ENCODE data around the gene ZNF213.

Gene ZNF213

DNA sequence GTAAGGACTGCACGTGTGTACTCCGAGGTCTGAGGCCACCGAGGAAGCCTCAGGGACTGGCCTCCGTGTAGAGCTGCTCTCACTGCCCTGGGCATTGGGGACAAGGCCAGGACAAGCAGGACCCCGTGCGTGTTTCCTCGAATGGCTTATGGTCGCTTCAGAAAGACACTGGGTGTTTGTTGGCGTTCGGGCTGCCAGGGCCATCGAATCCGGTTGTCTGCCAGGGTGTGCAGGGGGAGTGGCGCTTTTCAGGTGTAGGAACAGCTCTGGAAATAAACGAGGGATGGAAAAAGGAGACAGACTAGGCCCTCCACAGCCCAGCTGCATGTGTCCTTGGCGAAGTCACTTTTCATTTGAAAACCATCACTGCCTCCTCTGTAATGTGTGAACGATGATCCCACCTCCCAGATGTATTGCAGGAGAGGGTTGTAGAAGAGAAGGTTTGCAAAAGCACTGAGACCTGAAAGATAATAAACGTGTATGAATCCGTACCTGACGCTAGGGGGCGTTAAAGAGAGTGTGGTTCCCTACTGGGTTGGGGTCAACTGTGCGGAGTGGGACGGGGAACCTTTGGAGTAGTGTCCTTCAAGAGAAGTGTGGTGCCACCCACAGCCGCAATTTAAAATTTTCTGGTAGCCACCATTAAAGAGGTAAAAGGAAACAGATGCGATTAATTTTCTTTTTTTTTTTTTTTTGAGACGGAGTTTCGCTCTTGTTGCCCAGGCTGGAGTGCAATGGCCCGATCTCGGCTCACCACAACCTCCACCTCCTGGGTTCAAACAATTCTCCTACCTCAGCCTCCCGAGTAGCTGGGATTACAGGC is 33.6 kb upstream of the ZNF213 start:
- DNase-seq (ENCODE audit: low spot score): peak; percentile 76

DNA sequence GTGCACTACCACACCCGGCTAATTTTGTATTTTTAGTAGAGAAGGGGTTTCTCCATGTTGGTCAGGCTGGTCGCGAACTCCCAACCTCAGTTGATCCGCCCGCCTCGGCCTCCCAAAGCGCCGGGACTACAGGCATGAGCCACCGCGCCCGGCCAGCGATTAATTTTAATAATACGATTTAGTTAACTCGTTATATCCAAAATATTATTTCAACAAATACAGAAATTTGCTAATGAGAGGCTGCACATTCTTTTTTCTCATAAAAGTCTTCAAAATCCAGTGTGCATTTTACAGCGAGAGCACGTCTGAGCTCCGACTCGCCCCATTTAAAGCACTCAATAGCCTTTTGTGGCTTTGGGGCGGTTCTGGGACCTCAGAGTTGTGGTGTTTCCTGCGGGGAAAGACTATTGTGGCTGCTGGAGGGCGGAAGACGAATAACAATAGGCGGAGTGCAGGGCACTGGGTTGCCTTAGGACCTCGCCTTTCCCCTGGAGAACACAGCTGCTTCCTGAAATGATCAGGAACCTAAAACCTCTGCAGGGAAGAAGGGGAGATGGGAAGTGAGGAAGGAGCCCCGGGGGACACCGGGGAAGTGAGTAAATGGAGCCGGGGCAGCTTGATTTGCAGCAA is 32.9 kb upstream of the ZNF213 start:
- no peak for DNase-seq (ENCODE audit: low spot score)

GRCh38 chr16:3106205-3106928 is 28.5 kb upstream of the ZNF213 start:
- DNase-seq (ENCODE audit: low spot score): peak; percentile 91

DNA sequence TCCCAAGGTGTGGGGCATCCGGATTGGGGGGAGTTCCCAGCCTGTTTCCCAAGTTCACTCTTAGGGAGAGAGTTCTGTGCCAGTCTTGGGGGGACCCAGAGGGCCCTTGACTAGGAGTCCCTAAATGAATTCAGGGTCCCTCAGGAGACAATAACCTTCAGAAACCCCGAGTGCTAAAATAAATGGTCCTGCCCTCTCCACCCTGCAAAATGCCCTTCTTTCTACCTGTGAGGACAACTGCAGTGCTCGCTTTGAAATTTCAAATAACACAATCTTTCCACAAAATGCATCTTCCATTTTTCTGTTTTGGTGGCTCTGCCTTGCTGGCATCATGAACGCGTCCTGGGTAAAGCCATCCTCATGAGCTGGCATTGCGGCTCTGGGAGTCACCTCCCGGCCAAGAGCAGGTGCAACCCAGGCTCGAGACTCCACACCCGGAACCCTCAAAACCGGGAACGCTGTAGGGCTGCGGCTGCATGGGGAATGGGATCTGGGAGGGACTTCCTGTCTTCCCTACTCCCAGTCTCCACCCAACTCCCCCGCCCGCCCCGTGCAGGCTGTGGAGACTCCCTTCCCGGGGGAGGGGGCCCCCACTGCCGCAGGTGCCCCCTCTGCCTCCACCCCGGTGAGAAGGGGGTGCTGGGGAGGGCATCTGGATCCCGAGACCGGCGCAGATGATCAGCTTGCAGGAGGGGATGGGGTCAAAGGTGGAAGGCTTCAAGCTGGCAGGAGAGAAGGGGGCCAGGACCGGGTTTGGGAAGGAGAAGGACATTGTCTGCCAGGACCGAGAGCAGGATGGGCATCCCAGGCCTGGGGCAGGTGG is 22.6 kb upstream of the ZNF213 start, which contains the start of gene ZNF205:
Gene ZNF205 (plus strand): TSS at position 529 of the 823 bp plus-strand sequence. CDS start 845 bp downstream, outside the sequence.
- DNase-seq (ENCODE audit: low spot score): peak; percentile 93

DNA sequence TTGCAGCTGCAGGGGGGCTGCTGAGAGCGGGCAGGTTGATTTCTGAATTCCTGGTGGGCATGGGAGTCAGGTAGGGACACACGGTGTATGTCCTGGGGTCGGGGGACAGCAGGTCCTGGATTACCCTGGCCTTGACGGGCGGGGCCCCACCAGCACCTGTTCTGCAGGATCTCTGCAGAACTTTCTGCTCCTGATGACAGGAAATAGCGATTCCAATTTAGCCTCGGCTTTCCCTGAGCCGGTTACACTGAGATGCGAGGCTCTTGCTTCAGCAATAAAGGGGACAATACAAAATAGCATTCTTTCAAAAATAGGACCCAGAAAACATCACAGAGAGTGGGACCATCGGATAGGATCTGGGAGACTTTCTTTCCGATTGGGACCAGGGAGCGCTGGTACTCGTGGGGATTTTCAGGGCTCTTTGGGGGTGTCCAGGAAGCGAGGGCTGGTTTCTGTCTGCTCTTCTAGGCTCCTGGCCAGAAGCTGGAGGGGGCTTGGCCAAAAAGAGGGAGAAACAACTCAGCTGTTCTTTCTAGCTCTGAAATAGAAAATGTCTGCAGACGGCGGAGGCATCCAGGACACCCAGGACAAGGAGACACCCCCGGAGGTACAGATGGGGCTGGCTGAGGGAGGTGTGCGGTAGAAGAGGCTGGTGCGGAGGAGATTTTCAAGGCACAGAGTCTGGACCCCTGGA is 21.8 kb upstream of the ZNF213 start:
- DNase-seq (ENCODE audit: low spot score): no peak

DNA sequence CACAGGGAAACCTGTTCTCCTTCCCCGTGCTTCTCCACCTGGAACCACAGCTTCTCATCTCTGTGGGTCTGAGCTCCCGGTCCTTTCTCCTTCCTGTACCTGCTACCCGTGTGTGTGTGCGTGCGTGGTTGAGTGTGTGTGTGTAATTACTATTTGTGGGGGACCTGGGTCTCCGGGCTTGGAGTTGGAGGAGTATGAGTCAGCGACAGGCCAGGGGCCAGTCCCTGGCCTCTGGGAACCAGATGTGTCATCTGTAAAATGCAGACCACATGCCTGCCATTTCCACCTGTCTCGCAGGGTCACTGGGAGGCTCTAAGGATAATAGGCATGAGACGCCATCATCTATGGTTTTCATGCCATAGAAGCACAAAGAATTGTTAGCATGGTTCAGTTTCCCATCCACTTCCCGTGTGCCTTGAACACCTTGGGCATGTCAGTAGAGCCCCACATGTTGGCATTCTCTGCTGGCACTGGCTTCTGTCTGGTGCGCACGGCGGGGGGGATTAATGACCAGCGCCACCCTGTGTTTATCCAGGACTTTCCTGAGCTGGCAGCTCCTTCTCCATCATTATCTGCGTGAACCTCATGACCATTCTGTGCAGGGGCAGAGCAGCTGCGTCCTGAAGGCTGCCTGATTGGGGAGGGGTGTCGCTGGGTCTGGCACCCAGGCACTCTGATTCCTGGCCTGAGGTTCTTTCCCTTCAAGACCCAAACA is 20.9 kb upstream of the ZNF213 start:
- DNase-seq (ENCODE audit: low spot score): no peak

DNA sequence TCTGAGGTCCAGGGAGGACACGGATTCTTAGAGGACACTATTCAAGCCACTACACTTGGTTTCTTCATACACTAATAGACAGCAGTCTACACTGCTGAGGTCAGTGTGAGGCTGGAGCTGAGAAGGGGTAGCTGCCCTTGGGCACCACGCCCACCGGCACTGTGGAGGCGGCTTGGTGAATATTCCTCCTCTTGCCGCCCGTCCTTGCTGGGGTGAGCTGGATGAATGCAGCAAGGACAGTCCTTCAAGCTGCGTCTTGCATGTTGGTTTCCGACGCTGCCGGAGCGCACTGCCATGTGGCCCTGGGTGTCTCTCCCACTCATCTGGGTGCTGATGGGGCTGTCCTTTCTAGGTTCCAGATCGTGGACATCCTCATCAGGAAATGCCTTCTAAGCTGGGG is 19.8 kb upstream of the ZNF213 start:
- DNase-seq (ENCODE audit: low spot score): no peak

GRCh38 chr16:3115561-3115960 is 19.3 kb upstream of the ZNF213 start:
- no peak for DNase-seq (ENCODE audit: low spot score)

DNA sequence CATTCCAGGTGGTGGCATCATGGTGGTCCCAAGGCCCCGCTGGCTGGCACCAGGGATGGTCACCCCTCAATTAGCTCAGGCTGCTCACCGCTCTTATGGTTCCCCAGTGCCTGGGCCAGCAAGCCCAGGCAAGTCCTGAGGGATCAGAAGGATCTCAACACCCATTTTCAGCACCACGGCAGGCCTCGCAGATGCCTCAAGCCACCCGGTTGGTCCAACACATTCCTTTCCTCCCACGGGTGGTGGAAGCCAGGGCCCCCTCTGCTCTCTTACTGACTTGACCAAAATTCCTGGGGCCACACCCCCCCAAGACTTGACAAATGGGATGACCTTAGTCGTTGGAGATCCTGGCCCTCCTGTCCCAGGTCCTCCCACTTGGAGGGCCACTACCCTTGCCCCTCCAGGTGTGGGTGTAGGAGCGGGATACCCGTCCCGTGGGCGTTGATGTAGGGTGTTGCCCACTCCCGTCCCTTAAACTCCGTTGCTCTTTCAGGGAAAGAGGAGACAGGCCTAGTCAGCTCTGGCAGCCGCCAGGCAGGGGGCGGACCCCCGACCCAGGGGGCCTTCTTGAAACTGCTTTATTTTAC is 16.5 kb upstream of the ZNF213 start:
- DNase-seq (ENCODE audit: low spot score): no peak

GRCh38 chr16:3118846-3119245 is 16.0 kb upstream of the ZNF213 start:
- DNase-seq (ENCODE audit: low spot score): no peak

DNA sequence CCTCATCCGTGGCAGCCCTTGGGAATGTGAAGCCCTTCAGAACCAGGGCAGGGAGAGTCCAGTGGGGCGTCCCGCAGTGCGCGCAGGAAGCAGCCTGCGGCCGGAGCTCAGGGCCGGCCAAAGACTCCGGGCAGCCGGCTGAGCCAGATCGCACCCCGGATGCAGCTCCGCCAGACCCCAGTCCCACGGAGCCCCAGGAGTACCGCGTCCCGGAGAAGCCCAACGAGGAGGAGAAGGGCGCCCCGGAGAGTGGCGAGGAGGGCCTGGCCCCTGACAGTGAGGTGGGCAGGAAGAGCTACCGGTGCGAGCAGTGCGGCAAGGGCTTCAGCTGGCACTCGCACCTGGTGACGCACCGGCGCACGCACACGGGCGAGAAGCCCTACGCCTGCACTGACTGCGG is 15.5 kb upstream of the ZNF213 start:
- no peak for DNase-seq (ENCODE audit: low spot score)

DNA sequence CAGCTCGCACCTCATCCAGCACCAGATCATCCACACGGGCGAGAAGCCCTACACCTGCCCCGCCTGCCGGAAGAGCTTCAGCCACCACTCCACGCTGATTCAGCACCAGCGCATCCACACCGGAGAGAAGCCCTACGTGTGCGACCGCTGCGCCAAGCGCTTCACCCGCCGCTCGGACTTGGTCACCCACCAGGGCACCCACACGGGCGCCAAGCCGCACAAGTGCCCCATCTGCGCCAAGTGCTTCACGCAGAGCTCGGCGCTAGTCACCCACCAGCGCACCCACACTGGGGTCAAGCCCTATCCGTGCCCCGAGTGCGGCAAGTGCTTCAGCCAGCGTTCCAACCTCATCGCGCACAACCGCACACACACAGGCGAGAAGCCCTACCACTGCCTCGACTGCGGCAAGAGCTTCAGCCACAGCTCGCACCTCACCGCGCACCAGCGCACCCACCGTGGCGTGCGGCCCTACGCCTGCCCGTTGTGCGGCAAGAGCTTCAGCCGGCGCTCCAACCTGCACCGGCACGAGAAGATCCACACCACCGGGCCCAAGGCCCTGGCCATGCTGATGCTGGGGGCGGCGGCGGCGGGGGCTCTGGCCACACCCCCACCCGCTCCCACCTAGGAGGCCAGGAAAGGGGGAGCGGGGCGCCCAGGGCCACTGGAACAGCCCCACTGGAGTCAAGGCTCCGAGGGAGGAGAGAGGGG is 15.0 kb upstream of the ZNF213 start:
- DNase-seq (ENCODE audit: low spot score): no peak

GRCh38 chr16:3120435-3120834 is 14.4 kb upstream of the ZNF213 start:
- no peak for DNase-seq (ENCODE audit: low spot score)

GRCh38 chr16:3121851-3122467 is 12.9 kb upstream of the ZNF213 start:
- no peak for DNase-seq (ENCODE audit: low spot score)

GRCh38 chr16:3122926-3123570 is 11.8 kb upstream of the ZNF213 start:
- no peak for DNase-seq (ENCODE audit: low spot score)

DNA sequence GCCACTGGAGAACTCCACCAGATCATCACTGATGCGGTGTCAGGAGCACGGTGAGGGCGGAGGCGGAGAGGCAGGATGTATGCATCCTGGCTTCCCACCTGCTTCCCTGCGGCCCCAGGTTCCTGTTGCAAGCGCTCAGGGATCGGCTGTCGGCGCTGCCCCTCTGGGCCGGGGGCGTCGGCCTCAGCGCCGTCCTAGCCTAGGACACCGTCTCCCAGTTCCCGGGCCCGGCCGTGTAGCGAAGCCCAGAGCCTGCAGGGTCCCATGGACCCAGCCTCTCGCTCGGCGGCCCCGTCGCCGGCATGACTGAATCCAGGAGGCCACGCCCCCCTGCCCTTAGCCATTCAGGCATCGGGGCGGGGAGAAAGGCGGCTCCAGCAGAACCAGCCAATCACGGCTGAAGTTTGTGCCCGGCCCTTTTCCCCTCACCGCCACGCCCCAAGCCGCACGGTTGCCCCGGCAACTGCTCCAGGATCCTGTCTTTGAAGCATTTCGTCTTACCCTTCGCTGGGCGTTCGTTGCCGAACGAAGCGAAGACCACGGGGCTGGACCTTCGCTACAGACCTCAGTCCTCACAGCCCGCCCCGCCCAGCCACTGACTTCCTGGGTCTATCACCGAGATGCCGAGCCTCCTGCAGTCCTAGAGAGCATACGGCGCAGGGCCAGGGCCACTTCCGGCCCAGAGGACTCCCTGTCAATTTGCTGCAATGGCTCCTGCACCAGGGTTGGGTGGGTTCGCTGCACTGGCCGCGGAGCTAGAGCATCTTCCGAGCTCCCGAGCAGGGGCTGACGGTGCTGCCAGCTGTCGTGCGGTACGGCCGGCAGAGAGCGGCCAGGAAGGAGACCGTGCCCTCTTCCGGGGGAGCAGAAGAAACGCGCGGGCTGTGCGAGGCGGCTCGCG is 10.6 kb upstream of the ZNF213 start:
- DNase-seq (ENCODE audit: low spot score): peak; percentile 90

- DNase-seq (ENCODE audit: low spot score): no peak
These were observed 7.1 kb upstream of the ZNF213 start for GRCh38 chr16:3127745-3128144.

All from HuH-7 (cell line).